Transverse colon (tissue), 3 donors: ENCODE results near the gene GRM7.

ENCODE experiments used
- EP300 ChIP-seq: sonication (generic); formaldehyde crosslinking; IDR thresholded peaks from one replicate; pipeline ENCODE4 v1.6.1; 2017; ENCODE audit warnings: antibody characterized with exemption, low read depth
- POLR2A ChIP-seq: fragments of 450-650 bp; IDR thresholded peaks from one replicate; pipeline ENCODE4 v1.6.1; 2016; ENCODE audit warnings: antibody characterized with exemption, mild to moderate bottlenecking, moderate library complexity
- TF ChIP-seq, protein P1 (sequence below), 5 experiments: fragments of 200-600 bp in 3 of 5; fragments of 450-650 bp in 2 of 5; sonication (generic) in 3 of 5; IDR thresholded peaks; 1 replicate in 2 of 5; 2 replicates in 3 of 5; pipeline ENCODE4 v1.5.1; 2016 to 2017; ENCODE audit warnings: antibody characterized with exemption in 5 of 5, inconsistent platforms in 3 of 5, mild to moderate bottlenecking in 2 of 5, moderate library complexity in 1 of 5

- TF ChIP-seq, protein P1, sequence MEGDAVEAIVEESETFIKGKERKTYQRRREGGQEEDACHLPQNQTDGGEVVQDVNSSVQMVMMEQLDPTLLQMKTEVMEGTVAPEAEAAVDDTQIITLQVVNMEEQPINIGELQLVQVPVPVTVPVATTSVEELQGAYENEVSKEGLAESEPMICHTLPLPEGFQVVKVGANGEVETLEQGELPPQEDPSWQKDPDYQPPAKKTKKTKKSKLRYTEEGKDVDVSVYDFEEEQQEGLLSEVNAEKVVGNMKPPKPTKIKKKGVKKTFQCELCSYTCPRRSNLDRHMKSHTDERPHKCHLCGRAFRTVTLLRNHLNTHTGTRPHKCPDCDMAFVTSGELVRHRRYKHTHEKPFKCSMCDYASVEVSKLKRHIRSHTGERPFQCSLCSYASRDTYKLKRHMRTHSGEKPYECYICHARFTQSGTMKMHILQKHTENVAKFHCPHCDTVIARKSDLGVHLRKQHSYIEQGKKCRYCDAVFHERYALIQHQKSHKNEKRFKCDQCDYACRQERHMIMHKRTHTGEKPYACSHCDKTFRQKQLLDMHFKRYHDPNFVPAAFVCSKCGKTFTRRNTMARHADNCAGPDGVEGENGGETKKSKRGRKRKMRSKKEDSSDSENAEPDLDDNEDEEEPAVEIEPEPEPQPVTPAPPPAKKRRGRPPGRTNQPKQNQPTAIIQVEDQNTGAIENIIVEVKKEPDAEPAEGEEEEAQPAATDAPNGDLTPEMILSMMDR (IDR thresholded peaks at IDR 0.05) = no peak
- TF ChIP-seq POLR2A = no peak
- no peak for TF ChIP-seq EP300
These were observed 485.4 kb downstream of the GRM7 start for GRCh38 chr3:7346364-7346763.
